GM18499 (cell line): Measurements from ENCODE around the gene PMIS2.
"Not testable (repeated sequence)": the region's sequence is repeated elsewhere in the genome, so short reads cannot be mapped to it uniquely, and the experiment has no call there.

Source experiments
- ATAC-seq: cut with Tn5 transposase; IDR thresholded peaks from one replicate; pipeline ENCODE4 v1.9.1; 2021; ENCODE audit warnings: moderate number of reproducible peaks; ENCODE audit not compliant: insufficient read depth, unreplicated experiment

PMIS2 gene

GRCh38 chr19:35587321-35587720 lies 1.3 kb downstream of the PMIS2 start:
- ATAC-seq = no peak

DNA sequence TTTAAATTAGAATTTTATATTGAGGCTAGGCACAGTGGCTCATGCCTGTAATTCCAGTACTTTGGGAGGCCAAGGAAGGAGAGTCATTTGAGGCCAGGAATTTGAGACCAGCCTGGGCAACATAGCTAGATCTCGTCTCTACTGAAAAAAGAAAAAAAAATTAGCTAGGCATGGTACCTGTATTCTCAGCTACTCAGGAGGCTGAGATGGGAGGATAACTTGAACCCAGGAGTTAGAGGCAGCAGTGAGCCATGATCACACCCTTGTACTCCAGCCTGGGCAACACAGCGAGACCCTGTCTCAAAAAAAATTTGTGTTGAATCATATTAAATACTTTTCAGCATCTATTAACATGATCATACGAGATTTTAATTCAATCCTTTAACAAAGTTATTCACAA lies 4.9 kb downstream of the PMIS2 start:
- ATAC-seq = no peak

GRCh38 chr19:35592226-35592625 lies 6.3 kb downstream of the PMIS2 start:
- ATAC-seq = no peak

DNA sequence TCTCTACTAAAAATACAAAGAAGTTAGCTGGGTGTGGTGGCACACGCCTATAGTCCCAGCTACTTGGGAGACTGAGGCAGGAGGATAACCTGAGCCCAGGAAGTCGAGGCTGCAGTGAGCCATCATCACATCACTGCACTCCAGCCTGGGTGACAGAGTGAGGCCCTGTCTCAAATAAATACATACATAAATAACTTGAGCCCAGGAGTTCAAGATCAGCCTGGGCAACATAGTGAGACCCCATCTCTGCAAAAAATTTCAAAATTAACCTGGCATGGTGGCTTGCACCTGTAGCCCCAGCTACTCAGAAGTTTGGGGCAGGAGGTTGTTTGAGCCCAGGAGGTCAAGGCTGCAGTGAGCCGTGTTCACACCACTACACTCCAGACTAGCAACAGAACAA lies 9.1 kb downstream of the PMIS2 start:
- not testable (repeated sequence) for ATAC-seq

GRCh38 chr19:35595928-35596327 lies 10.0 kb downstream of the PMIS2 start:
- no peak for ATAC-seq

DNA sequence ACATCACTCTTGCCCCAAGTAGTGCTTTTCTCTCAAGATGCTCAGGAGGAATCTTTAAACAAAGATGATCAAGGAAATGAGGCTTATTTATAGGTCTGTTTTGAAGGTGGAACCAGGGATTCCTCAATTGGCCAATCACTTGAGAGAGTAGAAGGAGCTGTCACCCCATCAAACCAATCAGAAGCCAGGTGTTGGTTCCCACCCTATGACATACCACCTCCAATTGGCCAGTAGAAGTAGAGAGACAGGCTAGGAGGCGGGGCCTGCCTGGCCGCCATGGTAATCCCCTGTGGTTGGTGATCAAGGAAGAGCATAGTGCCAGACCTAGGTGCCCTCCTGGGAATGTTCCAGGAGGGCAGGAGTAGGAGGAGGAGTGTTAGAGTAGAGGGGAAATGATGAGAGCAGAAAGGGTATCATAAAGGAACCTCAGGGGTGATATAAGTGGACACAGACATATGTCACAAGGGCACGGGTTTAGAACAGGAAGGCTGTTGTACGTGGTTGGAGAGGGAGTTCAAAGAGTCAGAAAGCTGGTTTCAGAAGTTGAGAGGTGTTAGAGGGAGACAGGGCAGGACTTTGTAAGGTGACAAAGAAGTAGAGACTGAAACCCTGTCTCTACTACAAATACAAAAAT lies 10.5 kb downstream of the PMIS2 start:
- peak; percentile 41 for ATAC-seq

- no peak for ATAC-seq
Measured at GRCh38 chr19:35601971-35602370, 16.0 kb downstream of the PMIS2 start.

DNA sequence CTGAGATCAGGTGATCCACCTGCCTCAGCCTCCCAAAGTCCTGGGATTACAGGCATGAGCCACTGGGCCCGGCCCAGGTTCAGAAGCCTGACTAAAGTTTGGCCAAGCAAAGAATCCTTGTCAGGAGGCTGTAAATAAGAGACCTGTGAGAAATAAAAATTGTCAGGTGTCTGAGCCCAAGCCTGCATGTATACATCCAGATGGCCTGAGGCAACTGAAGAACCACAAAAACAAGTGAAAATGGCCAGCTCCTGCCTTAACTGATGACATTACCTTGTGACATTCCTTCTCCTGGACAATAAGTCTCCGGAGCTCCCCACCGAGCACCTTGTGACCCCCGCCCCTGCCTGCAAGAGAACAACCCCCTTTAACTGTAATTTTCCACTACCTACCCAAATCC lies 18.5 kb downstream of the PMIS2 start:
- not testable (repeated sequence) for ATAC-seq

DNA sequence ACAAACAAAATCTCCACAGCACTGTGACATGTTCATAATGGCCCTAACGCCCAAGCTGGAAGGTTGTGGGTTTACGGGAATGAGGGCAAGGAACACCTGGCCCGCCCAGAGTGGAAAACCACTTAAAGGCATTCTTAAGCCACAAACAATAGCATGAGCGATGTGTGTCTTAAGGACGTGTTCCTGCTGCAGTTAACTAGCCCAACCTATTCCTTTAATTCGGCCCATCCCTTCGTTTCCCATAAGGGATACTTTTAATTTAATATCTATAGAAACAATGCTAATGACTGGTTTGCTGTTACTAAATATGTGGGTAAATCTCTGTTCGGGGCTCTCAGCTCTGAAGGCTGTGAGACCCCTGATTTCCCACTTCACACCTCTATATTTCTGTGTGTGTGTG lies 21.2 kb downstream of the PMIS2 start:
- ATAC-seq = not testable (repeated sequence)

GRCh38 chr19:35607661-35608060 lies 21.7 kb downstream of the PMIS2 start:
- no peak for ATAC-seq

GRCh38 chr19:35608251-35608650 lies 22.3 kb downstream of the PMIS2 start:
- no peak for ATAC-seq

- ATAC-seq = no peak
Measured at GRCh38 chr19:35609851-35610353, 23.9 kb downstream of the PMIS2 start.

DNA sequence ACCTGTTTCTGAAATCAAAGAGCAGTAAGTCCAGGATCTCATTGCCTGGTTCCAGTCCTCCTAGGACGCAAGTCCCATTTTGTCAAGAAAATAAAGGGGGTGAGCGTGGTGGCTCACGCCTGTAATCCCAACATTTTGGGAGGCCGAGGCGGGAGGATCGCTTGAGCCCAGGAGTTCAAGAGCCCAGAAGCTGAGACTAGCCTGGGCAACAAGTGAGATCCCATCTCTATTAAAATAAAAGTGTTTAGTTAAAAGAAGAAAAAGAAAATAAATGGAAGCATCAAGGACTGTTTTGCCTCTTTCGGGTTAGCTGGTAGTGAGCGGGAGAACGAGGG lies 26.2 kb downstream of the PMIS2 start:
- no peak for ATAC-seq

DNA sequence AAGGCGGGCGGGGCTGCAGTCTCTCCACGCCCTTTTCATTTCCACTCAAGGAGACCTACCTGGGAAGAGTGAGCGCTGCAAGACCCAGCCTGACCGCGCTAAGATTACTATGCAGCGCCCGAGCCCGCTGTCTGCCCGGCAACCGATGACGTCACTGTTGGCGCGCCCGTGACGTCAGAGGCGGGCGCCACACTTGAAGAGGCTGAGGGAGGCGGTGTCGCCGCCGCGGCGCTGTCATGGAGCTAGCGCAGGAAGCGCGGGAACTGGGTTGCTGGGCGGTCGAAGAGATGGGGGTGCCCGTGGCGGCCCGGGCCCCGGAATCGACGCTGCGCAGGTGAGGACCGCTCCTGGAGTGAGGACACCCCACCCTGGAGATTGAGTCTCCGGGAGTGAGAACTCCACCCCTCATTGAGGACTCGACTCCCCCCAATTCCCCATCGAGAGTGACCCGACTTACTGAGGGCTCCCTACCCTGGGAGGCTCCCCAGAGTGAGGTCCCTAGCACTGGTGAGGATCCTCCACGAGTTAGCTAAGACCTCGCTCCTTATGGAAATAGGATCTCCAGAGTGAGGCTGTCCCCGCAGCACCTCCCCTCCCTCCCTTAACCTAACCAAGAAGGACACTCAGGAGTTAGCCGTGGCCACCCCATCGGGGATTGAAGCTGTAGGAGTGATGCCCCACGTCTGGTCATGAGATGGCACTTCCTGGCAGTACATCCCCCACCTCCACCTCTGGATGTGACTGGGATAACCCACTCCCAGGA lies 26.8 kb downstream of the PMIS2 start, which contains the start of gene HAUS5:
HAUS5 (plus strand) TSS at position 177 of the 763 bp plus-strand sequence; CDS start at position 237, 60 bp downstream.
- peak; percentile 41 for ATAC-seq

DNA sequence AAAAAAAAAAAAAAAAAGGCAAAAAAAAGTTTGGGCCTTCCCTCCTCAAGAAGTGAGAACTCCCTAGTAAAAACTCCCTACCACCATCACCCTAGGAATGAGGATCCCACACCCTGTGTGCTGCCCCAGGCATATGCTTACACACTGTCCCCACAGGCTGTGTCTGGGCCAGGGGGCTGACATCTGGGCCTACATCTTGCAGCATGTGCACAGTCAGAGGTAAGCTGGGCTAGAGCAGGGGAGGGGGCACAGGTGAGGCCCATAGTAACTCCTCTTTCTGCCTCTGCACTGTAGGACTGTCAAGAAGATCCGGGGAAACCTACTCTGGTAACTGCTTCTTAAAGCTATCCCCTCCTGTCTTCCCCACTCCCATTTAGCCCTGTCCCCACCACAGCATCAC lies 27.6 kb downstream of the PMIS2 start:
- ATAC-seq = no peak

GRCh38 chr19:35615036-35615435 lies 29.1 kb downstream of the PMIS2 start:
- ATAC-seq = no peak

GRCh38 chr19:35618857-35619256 lies 32.9 kb downstream of the PMIS2 start:
- ATAC-seq = no peak

GRCh38 chr19:35619290-35619923 lies 33.4 kb downstream of the PMIS2 start:
- ATAC-seq = no peak

- no peak for ATAC-seq
Measured at GRCh38 chr19:35620001-35620400, 34.0 kb downstream of the PMIS2 start.

DNA sequence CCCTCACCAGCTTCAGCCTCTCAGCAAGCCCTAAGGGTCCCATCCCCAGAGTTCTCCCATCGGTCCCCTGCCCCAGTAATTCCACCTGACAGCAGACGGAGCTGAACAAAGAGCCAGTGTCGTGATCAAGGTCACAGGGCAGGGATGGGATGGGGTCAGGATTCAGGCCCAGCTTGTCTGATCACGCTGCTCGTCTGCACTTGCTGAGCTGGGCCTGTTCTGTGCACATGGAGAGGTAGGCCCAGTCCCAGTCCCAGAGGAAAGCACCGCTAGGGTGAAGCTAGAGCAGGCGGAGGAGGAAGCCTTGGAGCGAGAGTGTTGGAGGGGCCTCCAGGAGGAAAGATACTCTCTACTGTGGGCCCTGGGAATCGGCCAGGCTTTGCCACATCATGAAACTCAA lies 35.7 kb downstream of the PMIS2 start:
- no peak for ATAC-seq

DNA sequence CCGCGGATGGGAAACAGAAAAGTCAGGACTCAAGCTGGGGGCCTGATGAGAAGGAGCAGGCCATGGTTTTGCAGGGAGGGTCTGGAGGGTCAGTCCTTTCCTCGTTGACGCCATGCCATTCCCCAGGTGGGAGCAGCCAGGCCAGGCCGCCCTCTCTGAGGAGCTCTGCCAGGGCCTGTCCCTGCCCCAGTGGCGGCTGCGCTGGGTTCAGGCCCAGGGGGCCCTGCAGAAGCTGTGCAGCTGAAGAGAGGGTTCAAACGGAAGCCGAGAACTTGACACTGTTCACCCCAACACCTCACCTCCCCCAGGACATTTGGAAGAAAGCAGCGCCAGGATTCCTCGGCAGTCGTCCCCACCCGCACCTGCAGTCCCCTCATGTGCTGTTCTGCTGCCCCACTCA lies 36.8 kb downstream of the PMIS2 start:
- no peak for ATAC-seq
